Mucosa of rectum (tissue), 2 donors: ENCODE data around the gene MEA1.
A peak's percentile ranks its signal among the peaks of the same experiment; 100 is the strongest.
"Not testable (repeated sequence)": the region's sequence is repeated elsewhere in the genome, so short reads cannot be mapped to it uniquely, and the experiment has no call there.

Experiments
- H3K27ac ChIP-seq, 2 donors: one replicate each; pipeline ENCODE4 v1.7.0; 2013; ENCODE audit warnings: inconsistent platforms in 2 of 2, low read depth in 2 of 2, low read length in 2 of 2
- H3K27me3 ChIP-seq, 2 donors: one replicate each; pipeline ENCODE4 v1.7.0; 2013; ENCODE audit warnings: low read length in 2 of 2; ENCODE audit not compliant: control insufficient read depth in 2 of 2, insufficient read depth in 2 of 2
- H3K36me3 ChIP-seq, 2 donors: one replicate each; pipeline ENCODE4 v1.7.0; 2013; ENCODE audit warnings: low read length in 2 of 2; ENCODE audit not compliant: control insufficient read depth in 2 of 2, insufficient read depth in 2 of 2
- H3K4me1 ChIP-seq, 2 donors: one replicate each; pipeline ENCODE4 v1.7.0; 2013; ENCODE audit warnings: low read length in 2 of 2, mild to moderate bottlenecking in 1 of 2; ENCODE audit not compliant: control insufficient read depth in 2 of 2, insufficient read depth in 2 of 2
- H3K4me3 ChIP-seq, 2 donors: one replicate each; pipeline ENCODE4 v1.7.0; 2013; ENCODE audit warnings: low read length in 2 of 2
- H3K9ac ChIP-seq, 2 donors: one replicate each; pipeline ENCODE4 v1.7.0; 2013; ENCODE audit warnings: low read length in 2 of 2, low read depth in 1 of 2, mild to moderate bottlenecking in 1 of 2
- H3K9me3 ChIP-seq, 2 donors: one replicate each; pipeline ENCODE4 v1.7.0; 2013; ENCODE audit warnings: low read length in 2 of 2; ENCODE audit not compliant: control insufficient read depth in 2 of 2
- donor health status: healthy.
- donor health status: Normal muscosa, but diverticular disease.

Gene MEA1

GRCh38 chr6:43013097-43013842 is 476 bp downstream of the MEA1 start:
- Histone ChIP-seq H3K9ac (peak overlapping the region; percentile 48 to 76), H3K4me1 (peaks cover 25 to 27% of the 10 kb centered on the region in 2 donors), H3K27me3 (no peaks in the 10 kb centered on the region), H3K36me3 (peaks cover 42 to 50% of the 10 kb centered on the region in 2 donors), H3K4me3 (peak overlapping the region; percentile 80 to 84), H3K27ac (peak overlapping the region; percentile 41 to 48), H3K9me3 (no peaks in the 10 kb centered on the region)

GRCh38 chr6:43012364-43012763 is 1.4 kb downstream of the MEA1 start:
- H3K4me3 ChIP-seq, result peak overlapping the region in 1 of 2 donors; percentile 80
- H3K36me3 ChIP-seq, result peaks cover 41 to 51% of the 10 kb centered on the region in 2 donors
- H3K4me1 ChIP-seq, result peaks cover 25 to 26% of the 10 kb centered on the region in 2 donors
- no peaks in the 10 kb centered on the region for H3K9me3 ChIP-seq
- no peak overlapping the region for H3K27ac ChIP-seq
- H3K9ac ChIP-seq, result no peak overlapping the region
- H3K27me3 ChIP-seq, result no peaks in the 10 kb centered on the region

DNA sequence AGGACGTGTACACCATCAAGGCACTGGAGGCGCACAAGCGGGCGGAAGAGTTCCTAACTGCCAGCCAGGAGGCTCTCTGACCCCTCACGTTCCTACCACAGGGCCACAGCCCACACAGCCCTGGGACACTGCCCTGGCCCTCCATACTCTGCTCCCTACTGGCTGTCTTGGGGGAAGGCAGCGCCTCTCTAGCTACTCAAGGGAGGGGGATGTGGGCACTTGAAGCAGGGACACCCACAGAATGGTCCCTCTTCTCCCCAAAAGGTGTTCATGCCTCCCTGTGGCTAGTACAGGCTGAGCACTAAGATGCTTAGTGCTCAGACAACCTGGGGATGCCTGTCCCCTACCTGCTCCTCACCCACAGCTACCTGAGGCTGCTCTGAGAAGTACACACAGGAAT is 2.5 kb downstream of the MEA1 start:
- Histone ChIP-seq H3K9ac (no peak overlapping the region), H3K9me3 (no peaks in the 10 kb centered on the region), H3K36me3 (peaks cover 46 to 57% of the 10 kb centered on the region in 2 donors), H3K27me3 (no peaks in the 10 kb centered on the region), H3K4me3 (no peak overlapping the region), H3K4me1 (peaks cover 17 to 20% of the 10 kb centered on the region in 2 donors), H3K27ac (no peak overlapping the region)

DNA sequence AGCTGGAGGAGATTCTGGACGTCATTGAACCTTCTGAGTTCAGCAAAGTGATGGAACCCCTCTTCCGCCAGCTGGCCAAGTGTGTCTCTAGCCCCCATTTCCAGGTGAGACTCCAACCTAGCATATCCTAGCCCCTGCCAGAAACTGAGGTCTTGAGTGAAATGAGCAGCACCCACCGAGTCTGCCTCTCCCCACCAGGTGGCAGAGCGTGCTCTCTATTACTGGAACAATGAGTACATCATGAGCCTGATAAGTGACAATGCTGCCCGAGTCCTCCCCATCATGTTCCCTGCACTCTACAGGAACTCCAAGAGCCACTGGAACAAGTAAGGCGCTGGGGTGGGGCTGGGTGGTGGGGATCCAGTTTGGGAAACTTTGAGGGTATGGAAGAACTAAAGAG is 4.6 kb downstream of the MEA1 start:
- H3K36me3 ChIP-seq, result peaks cover 49 to 61% of the 10 kb centered on the region in 2 donors

DNA sequence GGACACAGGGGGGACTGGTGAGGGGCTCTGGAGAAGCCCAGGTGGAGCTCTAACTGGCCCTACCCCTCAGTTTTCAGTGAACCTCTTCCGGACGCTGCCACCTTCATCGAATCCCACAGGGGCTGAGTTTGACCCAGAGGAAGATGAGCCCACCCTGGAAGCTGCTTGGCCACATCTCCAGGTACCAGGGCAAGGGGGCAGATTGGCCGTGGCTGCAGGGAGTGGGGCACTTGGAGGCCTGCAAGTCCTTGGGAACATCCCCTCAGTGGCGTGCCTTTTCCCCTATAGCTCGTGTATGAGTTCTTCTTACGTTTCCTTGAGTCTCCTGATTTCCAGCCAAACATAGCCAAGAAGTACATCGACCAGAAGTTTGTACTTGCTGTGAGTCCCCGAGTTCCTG is 6.6 kb downstream of the MEA1 start:
- Histone ChIP-seq H3K4me3 (no peak overlapping the region), H3K36me3 (peaks cover 49 to 61% of the 10 kb centered on the region in 2 donors), H3K4me1 (peaks cover 0 to under 1% of the 10 kb centered on the region in 2 donors), H3K27me3 (no peaks in the 10 kb centered on the region), H3K9me3 (no peaks in the 10 kb centered on the region), H3K9ac (no peak overlapping the region), H3K27ac (no peak overlapping the region)

More for the DNA sequence above, 4.6 kb downstream of the MEA1 start:
- Histone ChIP-seq H3K9me3 (no peaks in the 10 kb centered on the region), H3K27ac (no peak overlapping the region), H3K4me1 (peaks cover 7 to 11% of the 10 kb centered on the region in 2 donors), H3K4me3 (no peak overlapping the region), H3K27me3 (no peaks in the 10 kb centered on the region), H3K9ac (no peak overlapping the region)

GRCh38 chr6:43006251-43006650 is 7.5 kb downstream of the MEA1 start:
- Histone ChIP-seq H3K9me3 (no peaks in the 10 kb centered on the region), H3K27ac (no peak overlapping the region), H3K36me3 (peaks cover 43 to 53% of the 10 kb centered on the region in 2 donors), H3K9ac (no peak overlapping the region), H3K4me3 (no peak overlapping the region), H3K27me3 (no peaks in the 10 kb centered on the region), H3K4me1 (no peaks in the 10 kb centered on the region)

DNA sequence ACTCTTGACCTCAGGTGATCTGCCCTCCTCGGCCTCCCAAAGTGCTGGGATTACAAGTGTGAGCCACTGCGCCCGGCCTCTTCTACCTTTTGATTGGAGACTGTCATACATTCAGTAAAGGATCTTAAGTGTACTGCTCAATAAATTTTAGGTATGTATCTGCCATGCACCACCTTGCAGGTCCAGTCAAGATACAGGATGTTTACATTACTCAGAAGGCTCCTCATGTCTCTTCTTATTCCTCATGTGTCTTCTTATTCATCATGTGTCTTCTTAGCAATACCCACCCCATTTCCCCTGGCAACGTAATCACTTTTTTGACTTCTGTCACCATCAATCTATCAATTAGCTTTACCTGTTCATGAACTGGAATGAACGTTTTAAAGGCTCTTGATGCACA is 7.9 kb downstream of the MEA1 start:
- H3K4me3 ChIP-seq, result no peak overlapping the region
- H3K9ac ChIP-seq, result no peak overlapping the region
- H3K4me1 ChIP-seq, result no peaks in the 10 kb centered on the region
- no peaks in the 10 kb centered on the region for H3K27me3 ChIP-seq
- H3K36me3 ChIP-seq, result peaks cover 39 to 49% of the 10 kb centered on the region in 2 donors
- H3K9me3 ChIP-seq, result no peaks in the 10 kb centered on the region
- no peak overlapping the region for H3K27ac ChIP-seq

DNA sequence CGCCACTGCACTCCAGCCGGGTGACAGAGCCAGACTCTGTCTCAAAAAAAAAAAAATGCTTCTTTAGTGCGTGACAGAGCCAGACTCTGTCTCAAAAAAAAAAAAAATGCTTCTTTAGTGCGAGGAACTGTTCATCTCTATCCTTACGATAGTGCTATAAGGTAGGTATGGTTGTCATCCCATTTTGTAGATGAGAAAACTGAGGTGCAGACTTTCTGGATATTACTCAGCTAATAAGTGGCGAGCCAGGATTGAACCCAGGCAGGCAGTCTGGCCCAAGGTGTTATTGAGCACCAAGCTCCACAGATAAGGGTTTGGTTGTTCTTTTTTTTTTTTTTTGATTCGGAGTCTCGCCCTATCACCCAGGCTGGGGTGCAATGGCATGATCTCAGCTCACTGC is 11.9 kb downstream of the MEA1 start:
- H3K4me3 ChIP-seq, result no peak overlapping the region
- H3K9ac ChIP-seq, result no peak overlapping the region
- peaks cover 7 to 16% of the 10 kb centered on the region in 2 donors for H3K36me3 ChIP-seq
- H3K27me3 ChIP-seq, result no peaks in the 10 kb centered on the region
- no peak overlapping the region for H3K27ac ChIP-seq
- no peaks in the 10 kb centered on the region for H3K9me3 ChIP-seq
- no peaks in the 10 kb centered on the region for H3K4me1 ChIP-seq

DNA sequence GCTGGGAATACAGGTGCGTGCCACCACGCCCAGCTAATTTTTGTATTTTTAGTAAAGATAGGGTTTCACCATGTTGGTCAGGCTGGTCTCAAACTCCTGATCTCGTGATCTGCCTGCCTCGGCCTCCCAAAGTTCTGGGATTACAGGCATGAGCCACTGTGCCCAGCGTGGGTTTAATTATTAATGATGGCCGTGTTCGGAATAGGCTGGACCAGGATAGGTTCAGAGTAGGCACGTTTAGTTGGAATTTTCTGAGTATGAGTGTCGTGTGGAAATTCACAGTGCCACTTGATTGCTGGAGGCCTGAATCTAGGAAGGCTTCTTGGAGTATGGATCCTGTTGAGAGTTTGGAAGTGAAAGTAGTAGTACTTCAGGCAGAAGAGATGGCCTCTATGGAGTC is 15.5 kb downstream of the MEA1 start:
- H3K27ac ChIP-seq, H3K27me3 ChIP-seq, H3K36me3 ChIP-seq, H3K4me1 ChIP-seq, H3K9ac ChIP-seq, H3K4me3 ChIP-seq, H3K9me3 ChIP-seq: not testable (repeated sequence)

GRCh38 chr6:42996513-42996912 is 17.2 kb downstream of the MEA1 start:
- Histone ChIP-seq H3K36me3 (peaks cover 4 to 9% of the 10 kb centered on the region in 2 donors), H3K4me1 (no peaks in the 10 kb centered on the region), H3K9me3 (no peaks in the 10 kb centered on the region), H3K27ac (no peak overlapping the region), H3K27me3 (no peaks in the 10 kb centered on the region), H3K4me3 (no peak overlapping the region), H3K9ac (no peak overlapping the region)
